ENCODE results near the gene PON3.

Gene PON3

DNA sequence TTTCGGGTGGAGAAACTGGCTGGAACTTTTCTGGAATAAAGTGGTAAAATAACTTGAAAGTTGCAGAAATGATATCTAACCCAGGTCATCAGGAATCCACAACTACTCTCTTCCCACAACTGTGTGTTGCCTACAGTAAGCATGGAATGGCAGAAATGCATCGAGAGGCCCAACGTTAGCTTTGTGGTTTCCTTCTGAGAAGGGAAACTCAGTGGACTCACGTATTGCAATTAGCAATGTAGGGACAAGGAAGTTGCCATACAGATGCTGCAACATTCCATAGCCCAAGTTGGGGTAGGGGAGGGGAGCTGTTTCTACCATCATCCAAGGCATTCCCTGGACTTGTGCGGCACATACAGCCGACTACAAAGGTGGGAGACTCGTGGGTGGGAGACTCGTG, 73.8 kb downstream of the PON3 start:
- no peak for DNase-seq (ENCODE audit: low read depth in 2 of 2)
- H3K4me3 ChIP-seq (replicated peaks in 1 of 2; ENCODE audit: low read depth in 2 of 2, low read length in 2 of 2), result no peak overlapping the region
- TF ChIP-seq, protein P1, sequence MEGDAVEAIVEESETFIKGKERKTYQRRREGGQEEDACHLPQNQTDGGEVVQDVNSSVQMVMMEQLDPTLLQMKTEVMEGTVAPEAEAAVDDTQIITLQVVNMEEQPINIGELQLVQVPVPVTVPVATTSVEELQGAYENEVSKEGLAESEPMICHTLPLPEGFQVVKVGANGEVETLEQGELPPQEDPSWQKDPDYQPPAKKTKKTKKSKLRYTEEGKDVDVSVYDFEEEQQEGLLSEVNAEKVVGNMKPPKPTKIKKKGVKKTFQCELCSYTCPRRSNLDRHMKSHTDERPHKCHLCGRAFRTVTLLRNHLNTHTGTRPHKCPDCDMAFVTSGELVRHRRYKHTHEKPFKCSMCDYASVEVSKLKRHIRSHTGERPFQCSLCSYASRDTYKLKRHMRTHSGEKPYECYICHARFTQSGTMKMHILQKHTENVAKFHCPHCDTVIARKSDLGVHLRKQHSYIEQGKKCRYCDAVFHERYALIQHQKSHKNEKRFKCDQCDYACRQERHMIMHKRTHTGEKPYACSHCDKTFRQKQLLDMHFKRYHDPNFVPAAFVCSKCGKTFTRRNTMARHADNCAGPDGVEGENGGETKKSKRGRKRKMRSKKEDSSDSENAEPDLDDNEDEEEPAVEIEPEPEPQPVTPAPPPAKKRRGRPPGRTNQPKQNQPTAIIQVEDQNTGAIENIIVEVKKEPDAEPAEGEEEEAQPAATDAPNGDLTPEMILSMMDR (IDR thresholded peaks at IDR 0.05; ENCODE audit: low read depth, low read length), result no peak

DNA sequence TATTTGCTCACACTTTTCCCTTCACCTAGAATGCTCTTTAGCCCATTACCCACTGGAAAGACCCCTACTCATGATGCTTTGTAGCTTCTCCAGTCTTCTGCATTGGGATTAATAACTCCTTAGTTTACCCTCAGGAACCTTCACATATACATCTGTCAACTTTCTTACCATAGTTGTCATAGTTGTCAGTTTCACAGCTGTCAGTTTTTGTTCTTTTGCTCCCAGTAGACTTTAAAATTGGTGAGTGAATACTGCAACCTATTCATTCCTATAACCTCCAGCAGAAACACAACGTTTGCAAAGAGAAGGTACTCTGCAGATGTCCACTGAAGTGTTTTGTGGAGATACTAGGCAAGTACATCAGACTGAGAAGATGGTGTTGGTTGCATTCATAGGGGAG, 74.5 kb downstream of the PON3 start:
- no peak for DNase-seq (ENCODE audit: low read depth in 2 of 2)
- no peak overlapping the region for H3K4me3 ChIP-seq (replicated peaks in 1 of 2; ENCODE audit: low read depth in 2 of 2, low read length in 2 of 2)
- TF ChIP-seq, protein P1 (IDR thresholded peaks at IDR 0.05; ENCODE audit: low read depth, low read length), result no peak

DNA sequence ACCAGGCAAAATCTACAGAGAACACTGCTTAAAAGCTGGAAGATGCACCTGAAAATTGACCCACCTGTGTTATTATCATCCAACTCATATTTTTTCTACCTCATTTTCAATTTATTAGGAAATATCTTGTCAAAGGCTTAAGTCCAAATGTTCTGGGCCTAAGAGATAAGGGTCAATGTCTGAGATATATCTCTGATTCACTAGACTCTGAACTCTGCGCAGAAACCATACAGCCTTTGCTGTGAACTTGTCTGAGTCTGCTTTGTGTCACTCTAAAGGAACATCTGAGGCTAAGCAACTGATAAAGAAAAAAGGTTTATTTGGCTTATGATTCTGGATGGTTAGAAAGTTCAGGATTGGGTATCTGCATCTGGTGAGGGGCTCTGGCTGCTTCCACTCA, 75.5 kb downstream of the PON3 start:
- no peak overlapping the region for H3K4me3 ChIP-seq (replicated peaks in 1 of 2; ENCODE audit: low read depth in 2 of 2, low read length in 2 of 2)
- DNase-seq (ENCODE audit: low read depth in 2 of 2), result no peak
- TF ChIP-seq, protein P1 (IDR thresholded peaks at IDR 0.05; ENCODE audit: low read depth, low read length), result no peak

DNA sequence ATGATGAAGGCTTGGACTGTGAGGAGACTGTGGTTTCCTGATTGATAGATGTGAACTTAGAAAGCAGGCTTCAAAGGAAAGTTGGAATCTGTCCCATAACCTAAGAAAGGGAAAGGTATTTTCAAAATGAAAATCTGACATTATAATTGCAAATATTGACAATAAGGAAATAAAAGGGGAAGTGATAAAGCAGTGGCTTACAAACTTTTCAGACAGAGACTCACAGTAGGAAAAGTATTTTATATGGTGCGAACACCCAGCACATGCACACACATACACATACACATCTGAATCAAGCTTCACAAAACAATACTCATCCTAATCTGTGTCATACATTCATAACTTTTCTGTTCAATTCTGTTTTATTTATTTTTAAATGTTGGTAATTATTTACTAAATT, 76.6 kb downstream of the PON3 start:
- no peak for DNase-seq (ENCODE audit: low read depth in 2 of 2)
- TF ChIP-seq, protein P1 (IDR thresholded peaks at IDR 0.05; ENCODE audit: low read depth, low read length), result no peak
- H3K4me3 ChIP-seq (replicated peaks in 1 of 2; ENCODE audit: low read depth in 2 of 2, low read length in 2 of 2), result no peak overlapping the region

DNA sequence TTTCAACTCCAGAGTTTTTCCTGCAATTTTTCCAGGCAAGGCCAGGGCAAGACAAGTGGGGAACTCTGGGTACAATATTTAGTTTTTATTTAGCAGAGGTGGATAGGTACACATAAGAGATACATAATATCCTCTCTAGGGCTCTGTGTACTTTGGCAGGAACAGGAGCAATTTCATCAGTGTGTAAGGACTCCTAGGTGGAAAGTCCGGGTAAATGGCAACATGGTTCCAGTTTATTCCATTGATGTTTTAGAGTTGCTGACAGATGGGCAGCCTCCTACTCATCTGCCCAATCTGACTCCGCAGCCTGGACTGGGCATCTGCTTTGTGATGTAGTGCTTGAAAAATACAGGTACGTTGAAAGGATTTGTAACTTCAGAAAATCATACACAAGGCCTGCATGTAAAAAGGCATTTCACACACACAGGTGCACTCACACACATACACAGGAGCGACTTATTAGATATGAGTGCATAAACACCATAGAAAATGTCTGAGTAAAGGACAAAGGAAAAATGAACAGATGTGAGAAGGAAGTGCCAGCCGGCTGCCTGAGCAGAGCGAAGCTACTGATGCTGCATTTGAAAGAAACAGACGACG, 77.6 kb downstream of the PON3 start:
- H3K4me3 ChIP-seq (replicated peaks in 1 of 2; ENCODE audit: low read depth in 2 of 2, low read length in 2 of 2), result no peak overlapping the region
- no peak for DNase-seq (ENCODE audit: low read depth in 2 of 2)
- TF ChIP-seq, protein P1 (IDR thresholded peaks at IDR 0.05; ENCODE audit: low read depth, low read length), result no peak

DNA sequence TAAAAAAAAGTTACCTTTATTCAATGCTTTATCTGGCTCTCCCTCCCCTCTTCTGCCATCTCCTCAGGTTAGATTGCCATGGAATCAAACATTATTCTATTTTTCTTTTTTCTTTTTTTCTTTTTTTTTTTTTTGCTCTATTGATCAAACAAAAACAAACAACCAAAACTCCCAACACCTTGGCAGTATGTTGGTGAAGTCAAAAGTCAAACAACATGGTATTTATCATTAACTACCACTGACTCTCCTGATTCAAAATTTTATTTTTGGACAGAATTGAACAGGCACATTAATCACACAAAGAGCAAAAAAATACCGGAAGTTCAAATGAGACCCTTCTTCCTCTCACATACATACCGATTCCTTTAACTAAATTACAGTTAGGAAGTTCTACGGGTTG, 78.2 kb downstream of the PON3 start:
- DNase-seq (ENCODE audit: low read depth in 2 of 2), result no peak
- TF ChIP-seq, protein P1 (IDR thresholded peaks at IDR 0.05; ENCODE audit: low read depth, low read length), result no peak
- no peak overlapping the region for H3K4me3 ChIP-seq (replicated peaks in 1 of 2; ENCODE audit: low read depth in 2 of 2, low read length in 2 of 2)

DNA sequence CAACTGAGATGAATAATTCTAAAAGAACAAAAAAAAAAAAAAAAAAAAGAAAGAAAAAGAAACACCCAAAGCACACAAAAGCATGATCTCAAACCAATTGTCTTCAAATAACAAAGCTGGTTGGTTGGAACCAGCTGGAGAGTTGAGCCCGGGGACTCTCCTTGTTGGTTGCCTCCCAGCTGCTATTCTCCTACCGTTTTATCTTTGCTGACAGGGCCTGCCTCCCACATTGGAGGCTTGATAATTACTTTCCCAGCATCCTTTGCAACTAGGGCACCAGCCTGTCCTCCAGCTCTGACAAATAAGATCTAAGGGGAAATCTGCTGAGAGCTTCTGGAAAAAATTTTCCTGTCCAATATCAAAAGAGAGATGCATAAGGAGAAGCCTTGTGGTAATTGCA, 78.6 kb downstream of the PON3 start:
- no peak overlapping the region for H3K4me3 ChIP-seq (replicated peaks in 1 of 2; ENCODE audit: low read depth in 2 of 2, low read length in 2 of 2)
- no peak for DNase-seq (ENCODE audit: low read depth in 2 of 2)
- TF ChIP-seq, protein P1 (IDR thresholded peaks at IDR 0.05; ENCODE audit: low read depth, low read length), result no peak

Data from cardiac fibroblast (primary cell).